BE2C (cell line): Measurements from ENCODE around the gene TRAPPC8.

Experiments used
- DNase-seq: peaks from one replicate; pipeline ENCODE4 v3.0.0-alpha.2; 2020
- H3K27me3 ChIP-seq: fragments of 250-450 bp; sonication (Bioruptor Pico); 2 replicates; pipeline ENCODE4 v1.5.1; 2020; ENCODE audit warnings: mild to moderate bottlenecking
- H3K36me3 ChIP-seq: fragments of 250-450 bp; sonication (Bioruptor Pico); 2 replicates; pipeline ENCODE4 v1.5.1; 2020; ENCODE audit warnings: mild to moderate bottlenecking
- H3K4me1 ChIP-seq: fragments of 250-450 bp; sonication (Bioruptor Pico); 2 replicates; pipeline ENCODE4 v1.5.1; 2020
- H3K4me3 ChIP-seq: 2 replicates; pipeline ENCODE4 v1.5.1; 2011; ENCODE audit warnings: low read depth, low read length
- H3K9me3 ChIP-seq: fragments of 250-450 bp; sonication (Bioruptor Pico); 2 replicates; pipeline ENCODE4 v1.5.1; 2020
- TF ChIP-seq, protein P1 (sequence below): IDR thresholded peaks from 2 replicates; pipeline ENCODE4 v1.5.1; 2012; ENCODE audit warnings: mild to moderate bottlenecking, low read depth, low read length

Gene TRAPPC8

DNA sequence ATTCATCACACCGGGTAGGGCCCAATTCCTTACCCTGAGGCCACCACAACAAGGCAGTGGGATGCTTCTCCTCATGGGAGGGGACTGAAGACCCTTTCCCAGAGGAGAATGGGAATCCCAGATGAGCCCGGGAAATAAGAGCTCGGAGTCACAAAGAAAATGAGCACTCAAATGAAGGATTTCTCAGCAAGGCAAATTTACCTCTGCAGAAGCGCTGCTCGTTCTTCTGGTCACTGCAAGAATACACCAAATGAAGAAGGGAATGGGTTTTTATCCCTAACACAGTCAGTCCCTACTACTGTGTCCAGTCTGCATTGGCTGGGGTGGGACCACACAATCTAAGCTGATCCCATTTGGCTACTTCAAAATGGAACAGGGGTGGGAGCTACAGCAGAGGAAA, 35.7 kb upstream of the TRAPPC8 start:
- H3K9me3 ChIP-seq = no peaks in the 10 kb centered on the region
- TF ChIP-seq, protein P1, sequence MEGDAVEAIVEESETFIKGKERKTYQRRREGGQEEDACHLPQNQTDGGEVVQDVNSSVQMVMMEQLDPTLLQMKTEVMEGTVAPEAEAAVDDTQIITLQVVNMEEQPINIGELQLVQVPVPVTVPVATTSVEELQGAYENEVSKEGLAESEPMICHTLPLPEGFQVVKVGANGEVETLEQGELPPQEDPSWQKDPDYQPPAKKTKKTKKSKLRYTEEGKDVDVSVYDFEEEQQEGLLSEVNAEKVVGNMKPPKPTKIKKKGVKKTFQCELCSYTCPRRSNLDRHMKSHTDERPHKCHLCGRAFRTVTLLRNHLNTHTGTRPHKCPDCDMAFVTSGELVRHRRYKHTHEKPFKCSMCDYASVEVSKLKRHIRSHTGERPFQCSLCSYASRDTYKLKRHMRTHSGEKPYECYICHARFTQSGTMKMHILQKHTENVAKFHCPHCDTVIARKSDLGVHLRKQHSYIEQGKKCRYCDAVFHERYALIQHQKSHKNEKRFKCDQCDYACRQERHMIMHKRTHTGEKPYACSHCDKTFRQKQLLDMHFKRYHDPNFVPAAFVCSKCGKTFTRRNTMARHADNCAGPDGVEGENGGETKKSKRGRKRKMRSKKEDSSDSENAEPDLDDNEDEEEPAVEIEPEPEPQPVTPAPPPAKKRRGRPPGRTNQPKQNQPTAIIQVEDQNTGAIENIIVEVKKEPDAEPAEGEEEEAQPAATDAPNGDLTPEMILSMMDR = no peak
- DNase-seq = no peak

DNA sequence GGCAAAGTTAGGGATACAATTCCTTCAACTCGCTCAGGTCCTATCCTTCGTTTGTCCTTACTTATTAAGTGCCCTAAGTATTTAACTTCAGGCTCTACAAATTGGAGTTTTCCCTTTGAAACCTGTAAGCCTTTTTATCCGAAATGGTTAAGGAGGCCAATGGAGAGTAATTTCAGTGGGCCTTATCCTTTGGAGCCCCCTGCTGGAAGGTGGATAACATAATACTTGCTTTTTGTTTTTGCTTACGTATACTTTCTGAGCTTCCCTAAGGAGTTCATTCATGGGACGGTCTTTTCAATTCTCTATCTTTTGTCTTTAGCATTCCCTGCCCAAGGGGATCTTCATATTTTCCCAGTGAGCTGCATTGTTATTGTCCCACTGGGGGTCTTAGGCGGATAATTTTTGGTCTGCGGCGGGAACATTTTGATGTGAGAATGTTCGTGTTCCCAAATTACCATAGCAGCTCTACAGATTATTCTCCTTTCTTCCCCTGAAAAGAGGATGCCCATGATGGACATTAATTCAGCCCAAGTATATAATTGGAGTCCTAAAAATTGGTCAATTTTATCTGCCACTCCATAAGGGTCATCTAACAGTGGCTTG, 34.4 kb upstream of the TRAPPC8 start:
- TF ChIP-seq, protein P1 = peak; percentile 65
- no peak overlapping the region for H3K4me3 ChIP-seq
- peak; percentile 38 for DNase-seq
- no peaks in the 10 kb centered on the region for H3K36me3 ChIP-seq
- no peaks in the 10 kb centered on the region for H3K9me3 ChIP-seq
- H3K4me1 ChIP-seq = no peaks in the 10 kb centered on the region
- H3K27me3 ChIP-seq = no peaks in the 10 kb centered on the region

More for the DNA sequence above, 35.7 kb upstream of the TRAPPC8 start:
- Histone ChIP-seq H3K4me3 (no peak overlapping the region), H3K36me3 (no peaks in the 10 kb centered on the region), H3K4me1 (no peaks in the 10 kb centered on the region), H3K27me3 (no peaks in the 10 kb centered on the region)

DNA sequence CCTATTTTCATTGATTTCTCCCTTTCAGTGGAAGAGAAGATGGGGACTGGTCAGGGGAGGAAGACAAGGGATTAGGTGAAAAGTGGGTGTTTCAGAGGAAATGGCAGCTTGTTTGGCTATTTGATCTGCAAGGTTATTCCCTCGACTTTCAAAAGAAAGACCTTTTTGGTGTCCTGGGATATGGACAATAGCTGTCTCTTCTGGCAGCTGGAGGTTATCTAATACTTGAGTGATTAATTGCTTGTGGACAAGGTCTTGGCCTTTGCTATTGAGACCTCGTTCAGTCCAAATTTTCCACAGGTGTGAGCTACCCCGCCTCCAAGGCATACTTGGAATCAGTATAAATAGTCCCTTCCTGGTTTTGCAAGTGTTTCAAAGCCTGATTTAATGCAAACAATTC, 33.3 kb upstream of the TRAPPC8 start:
- no peaks in the 10 kb centered on the region for H3K4me1 ChIP-seq
- TF ChIP-seq, protein P1 = no peak

GRCh38 chr18:31973929-31974546, 31.1 kb upstream of the TRAPPC8 start:
- H3K27me3 ChIP-seq = no peaks in the 10 kb centered on the region
- H3K4me1 ChIP-seq = no peaks in the 10 kb centered on the region
- no peak for DNase-seq
- TF ChIP-seq, protein P1 = no peak
- no peaks in the 10 kb centered on the region for H3K36me3 ChIP-seq
- H3K4me3 ChIP-seq = no peak overlapping the region
- no peaks in the 10 kb centered on the region for H3K9me3 ChIP-seq

More for the DNA sequence above, 33.3 kb upstream of the TRAPPC8 start:
- H3K9me3 ChIP-seq = no peaks in the 10 kb centered on the region
- DNase-seq = no peak
- no peaks in the 10 kb centered on the region for H3K36me3 ChIP-seq
- no peaks in the 10 kb centered on the region for H3K27me3 ChIP-seq
- no peak overlapping the region for H3K4me3 ChIP-seq

DNA sequence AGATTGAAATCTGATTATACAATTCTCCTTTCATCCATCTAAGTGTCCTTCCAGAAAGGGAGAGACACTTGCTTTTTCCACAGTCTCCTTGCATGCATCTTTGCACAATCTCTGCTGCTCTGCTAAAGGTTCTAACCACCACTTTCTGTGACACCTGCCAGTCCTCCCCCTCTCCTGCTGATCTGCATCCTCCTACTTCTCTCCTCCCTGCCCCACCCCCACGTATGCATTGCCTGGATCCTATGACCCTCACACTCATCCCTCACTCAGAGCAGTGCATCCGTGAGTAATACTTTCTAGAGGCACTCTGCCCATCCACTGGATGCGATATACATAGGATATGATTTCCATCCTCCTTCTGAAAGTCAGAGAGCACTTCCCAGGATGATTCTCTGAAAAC, 27.7 kb upstream of the TRAPPC8 start:
- H3K27me3 ChIP-seq = no peaks in the 10 kb centered on the region
- TF ChIP-seq, protein P1 = no peak
- no peaks in the 10 kb centered on the region for H3K36me3 ChIP-seq
- no peaks in the 10 kb centered on the region for H3K9me3 ChIP-seq
- no peak overlapping the region for H3K4me3 ChIP-seq
- DNase-seq = no peak
- no peaks in the 10 kb centered on the region for H3K4me1 ChIP-seq

DNA sequence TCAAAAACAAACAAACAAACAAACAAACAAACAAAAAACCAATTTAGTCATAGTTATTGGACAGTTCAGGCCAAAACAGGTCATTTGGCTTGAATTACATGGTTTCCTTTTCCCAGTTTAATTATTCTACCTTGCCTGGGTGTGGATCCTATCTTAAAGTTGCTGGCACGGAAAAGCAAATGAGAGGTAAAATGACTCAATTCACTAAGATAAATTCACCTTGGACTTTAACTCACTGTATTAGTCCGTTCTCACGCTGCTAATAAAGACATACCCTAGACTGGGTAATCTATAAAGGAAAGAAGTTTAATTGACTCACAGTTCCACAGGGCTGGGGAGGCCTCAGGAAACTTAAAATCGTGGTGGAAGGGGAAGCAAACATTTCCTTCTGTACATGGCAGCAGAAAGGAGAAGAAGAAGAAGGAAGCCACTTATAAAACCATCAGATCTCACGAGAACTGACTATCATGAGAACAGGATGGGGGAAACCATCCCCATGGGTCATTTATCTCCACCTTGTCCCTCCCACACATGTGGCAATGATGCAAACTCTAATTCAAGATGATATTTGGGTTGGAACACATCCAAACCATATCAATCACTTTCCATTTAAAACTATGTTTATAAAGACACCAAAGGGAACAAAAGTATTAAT, 22.5 kb upstream of the TRAPPC8 start:
- TF ChIP-seq, protein P1 = no peak
- H3K27me3 ChIP-seq = no peaks in the 10 kb centered on the region
- no peaks in the 10 kb centered on the region for H3K36me3 ChIP-seq
- H3K4me1 ChIP-seq = no peaks in the 10 kb centered on the region
- H3K9me3 ChIP-seq = no peaks in the 10 kb centered on the region
- H3K4me3 ChIP-seq = no peak overlapping the region
- no peak for DNase-seq
